HG03064 (cell line): ENCODE data around the gene LHX5.

ENCODE experiments used
- ATAC-seq: cut with Tn5 transposase; IDR thresholded peaks from one replicate; pipeline ENCODE4 v1.9.1; 2021; ENCODE audit warnings: low read depth; ENCODE audit not compliant: unreplicated experiment

LHX5 gene

GRCh38 chr12:113478351-113479011, 6.8 kb upstream of the LHX5 start:
- no peak for ATAC-seq

- no peak for ATAC-seq
These were observed 6.2 kb upstream of the LHX5 start for GRCh38 chr12:113477842-113478215.

GRCh38 chr12:113477171-113477841, 5.6 kb upstream of the LHX5 start:
- no peak for ATAC-seq

GRCh38 chr12:113476176-113476986, 4.7 kb upstream of the LHX5 start:
- no peak for ATAC-seq

- ATAC-seq = no peak
These were observed 3.9 kb upstream of the LHX5 start for GRCh38 chr12:113475451-113476175.

- ATAC-seq = no peak
These were observed 3.2 kb upstream of the LHX5 start for GRCh38 chr12:113474635-113475436.

- ATAC-seq = no peak
These were observed 2.3 kb upstream of the LHX5 start for GRCh38 chr12:113473942-113474341.

- ATAC-seq = no peak
These were observed 1.7 kb upstream of the LHX5 start for GRCh38 chr12:113473400-113473799.

- ATAC-seq = no peak
These were observed 785 bp upstream of the LHX5 start for GRCh38 chr12:113472191-113473121.

GRCh38 chr12:113470871-113471618, 626 bp downstream of the LHX5 start:
- no peak for ATAC-seq

- ATAC-seq = no peak
These were observed 1.5 kb downstream of the LHX5 start for GRCh38 chr12:113469949-113470743.

GRCh38 chr12:113469224-113469948, 2.3 kb downstream of the LHX5 start:
- ATAC-seq = no peak

GRCh38 chr12:113468365-113469223, 3.1 kb downstream of the LHX5 start:
- no peak for ATAC-seq

- no peak for ATAC-seq
These were observed 3.9 kb downstream of the LHX5 start for GRCh38 chr12:113467502-113468364.

- ATAC-seq = no peak
These were observed 4.5 kb downstream of the LHX5 start for GRCh38 chr12:113467142-113467501.
